Measurements from ENCODE around the gene RPL10. TPM values are rescaled to one million over a fixed set of nuclear protein-coding genes. Genes with fewer than 3 reads are reported as not detected.
A peak's percentile ranks its signal among the peaks of the same experiment; 100 is the strongest.

Gene RPL10
- total and polyA plus RNA-seq, 2 experiments from 2014 or later = 1,435 to 6,561 TPM

DNA sequence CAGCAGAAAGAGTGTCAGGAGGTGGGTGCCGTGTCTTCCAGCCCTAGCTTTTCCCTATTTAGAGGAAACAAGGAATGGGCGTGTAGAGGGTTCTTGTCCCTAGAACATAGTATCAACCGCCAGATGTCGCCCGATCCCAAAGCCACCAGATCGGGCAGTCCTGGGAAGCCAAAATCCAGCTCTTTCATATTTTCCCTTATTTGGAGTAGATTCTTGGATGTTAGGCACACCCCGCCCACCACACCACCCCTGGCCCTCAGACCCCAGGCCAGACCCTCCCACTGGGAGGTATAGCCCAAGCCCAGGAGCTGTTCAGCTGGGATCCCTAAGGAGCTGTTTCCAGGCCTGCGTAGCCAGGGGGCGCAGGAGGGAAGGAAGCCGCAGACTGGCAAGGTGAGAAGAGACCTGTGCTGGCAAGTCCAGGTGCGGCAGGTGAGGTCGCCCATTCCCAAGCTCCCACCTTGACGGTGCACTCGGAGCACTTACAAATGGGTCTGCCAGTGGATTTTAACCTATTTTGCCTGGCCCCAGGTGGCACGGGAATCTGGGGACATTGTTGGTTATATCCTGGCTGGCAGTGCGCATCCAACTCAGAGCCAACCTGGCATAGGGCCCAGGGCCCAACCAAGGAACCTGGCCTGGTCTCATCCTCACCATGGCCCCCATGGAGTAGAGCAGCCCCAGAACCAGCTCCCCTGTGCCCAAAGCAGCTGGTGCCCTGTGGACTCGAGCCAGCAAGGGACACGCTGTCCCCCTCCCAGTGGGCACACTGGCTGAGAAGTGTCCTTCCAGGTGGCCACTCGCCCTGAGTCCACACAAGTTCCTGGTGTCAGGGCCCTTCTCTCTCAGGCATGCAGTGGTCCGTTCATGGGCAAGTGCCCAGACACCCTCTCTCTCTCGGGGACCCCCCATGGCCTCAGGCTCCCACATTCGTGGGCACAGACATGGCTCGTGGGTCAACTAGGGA is 24.6 kb upstream of the RPL10 start:
- TF ChIP-seq EZH2 (IDR thresholded peaks at IDR 0.05; ENCODE audit: insufficient read depth, poor library complexity, severe bottlenecking) = no peak
- no peak for TF ChIP-seq EZH2phosphoT487 (IDR thresholded peaks at IDR 0.05; ENCODE audit: insufficient read depth, low read depth)
- H3K27me3 ChIP-seq (replicated peaks; ENCODE audit: insufficient read depth) = no peaks in the 10 kb centered on the region
- H3F3A ChIP-seq (ENCODE audit: insufficient read depth) = peaks cover 6% of the 10 kb centered on the region; the same call in 1 of the 2 replicates
- H3K4me3 ChIP-seq = peak overlapping the region; percentile 73
- no peaks in the 10 kb centered on the region for H3K9me3 ChIP-seq (ENCODE audit: low read depth)
- 0 out of 2 replicates have a peak, but pooled peaks cover 7% of the 10 kb centered on the region for H3K4me1 ChIP-seq (ENCODE audit: insufficient read depth)
- no peaks in the 10 kb centered on the region for H4K20me1 ChIP-seq (ENCODE audit: insufficient read depth)
- DNase-seq = peak; percentile 76
- H3K4me2 ChIP-seq (ENCODE audit: unreplicated experiment) = peak overlapping the region; percentile 92
- WGBS, 2 experiments (ENCODE audit: low coverage in 1 of 2, low lambda C conversion rate in 2 of 2, missing lambda C conversion rate in 2 of 2) = 1 to 2% methylated on average over 8 to 15 of the region's 23 CpGs
- peak overlapping the region; percentile 72 for H3K9ac ChIP-seq
- H3K27ac ChIP-seq = peak overlapping the region; percentile 40
- H3K36me3 ChIP-seq (ENCODE audit: low read depth) = peaks cover 4% of the 10 kb centered on the region; the same call in 1 of the 2 replicates
- H3K79me2 ChIP-seq (ENCODE audit: insufficient read depth) = peaks cover 25% of the 10 kb centered on the region
- no peaks in the 10 kb centered on the region for H3K9me2 ChIP-seq (ENCODE audit: insufficient read depth)
- in situ Hi-C loops (cut with MboI) = no loop called here
- H2AFZ ChIP-seq = 0 out of 2 replicates have a peak overlapping the region, but pooled peaks have one; percentile 38

DNA sequence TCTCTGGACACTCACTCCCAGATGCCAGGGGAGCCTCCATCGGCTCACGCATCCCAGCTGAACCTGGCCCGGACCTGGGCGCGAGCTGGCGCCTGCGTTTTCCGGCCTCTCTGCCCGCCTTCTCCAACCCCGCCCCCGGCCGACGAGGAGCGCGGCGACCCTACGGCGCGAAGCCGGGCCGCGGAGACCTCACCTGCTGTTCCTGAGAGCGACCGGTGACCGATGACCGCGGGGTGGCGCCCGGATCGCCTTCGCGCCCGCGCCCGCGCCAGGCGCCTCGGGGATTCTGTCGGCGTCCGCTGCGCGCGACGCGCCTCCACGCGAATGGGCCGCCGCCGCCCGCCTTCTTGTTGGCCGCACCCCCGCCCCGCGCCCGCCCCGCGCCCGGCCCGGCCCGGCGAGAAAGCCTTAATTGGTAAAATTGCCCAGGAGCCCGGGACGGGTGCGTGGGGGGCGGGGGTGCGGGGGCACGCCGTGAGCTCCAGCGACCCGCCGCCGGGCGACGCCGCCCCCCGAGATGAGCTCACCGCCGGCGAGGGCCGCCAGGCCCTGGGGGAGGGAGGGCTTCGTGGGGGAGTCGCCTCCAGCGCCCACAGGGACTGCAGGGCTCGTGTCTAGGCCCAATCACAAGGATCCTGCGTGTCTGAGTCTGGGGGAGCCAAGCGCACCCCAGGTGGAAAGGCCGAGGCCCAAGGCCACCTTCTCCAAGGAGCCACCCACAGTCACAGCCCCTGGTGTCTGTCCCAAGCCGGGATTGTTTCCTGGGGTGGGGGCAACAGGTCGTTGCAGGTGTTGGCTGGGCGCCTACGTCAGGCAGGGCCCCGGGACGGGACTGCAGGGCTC is 23.6 kb upstream of the RPL10 start, which contains the start of gene FLNA:
Gene FLNA, minus strand, starts transcription at position 322 of the 843 bp plus-strand sequence. CDS start 3,389 bp downstream, outside the sequence.
- WGBS, 2 experiments (ENCODE audit: low coverage in 1 of 2, low lambda C conversion rate in 2 of 2, missing lambda C conversion rate in 2 of 2) = 24 to 26% methylated on average over 17 to 24 of the region's 95 CpGs
- DNase-seq = peak; percentile 51
- peaks cover 23% of the 10 kb centered on the region for H3K79me2 ChIP-seq (ENCODE audit: insufficient read depth)
- H3K9me3 ChIP-seq (ENCODE audit: low read depth) = no peaks in the 10 kb centered on the region
- H3K27ac ChIP-seq = peak within 1 kb of the TSS; percentile 35
- peak within 1 kb of the TSS; percentile 38; the same call in 1 of the 2 replicates for H2AFZ ChIP-seq
- no peaks in the 10 kb centered on the region for H4K20me1 ChIP-seq (ENCODE audit: insufficient read depth)
- peak within 1 kb of the TSS; percentile 73 for H3K4me3 ChIP-seq
- H3F3A ChIP-seq (ENCODE audit: insufficient read depth) = peaks cover 6% of the 10 kb centered on the region; the same call in 1 of the 2 replicates
- peaks cover 4% of the 10 kb centered on the region; the same call in 1 of the 2 replicates for H3K36me3 ChIP-seq (ENCODE audit: low read depth)
- no peaks in the 10 kb centered on the region for H3K9me2 ChIP-seq (ENCODE audit: insufficient read depth)
- no peaks in the 10 kb centered on the region for H3K27me3 ChIP-seq (replicated peaks; ENCODE audit: insufficient read depth)
- peak within 1 kb of the TSS; percentile 72 for H3K9ac ChIP-seq
- H3K4me2 ChIP-seq (ENCODE audit: unreplicated experiment) = peak within 1 kb of the TSS; percentile 92
- in situ Hi-C loops (cut with MboI) = no loop called here
- 0 out of 2 replicates have a peak, but pooled peaks cover 7% of the 10 kb centered on the region for H3K4me1 ChIP-seq (ENCODE audit: insufficient read depth)
- TF ChIP-seq EZH2 (IDR thresholded peaks at IDR 0.05; ENCODE audit: insufficient read depth, poor library complexity, severe bottlenecking) = no peak
- TF ChIP-seq EZH2phosphoT487 (IDR thresholded peaks at IDR 0.05; ENCODE audit: insufficient read depth, low read depth) = no peak

DNA sequence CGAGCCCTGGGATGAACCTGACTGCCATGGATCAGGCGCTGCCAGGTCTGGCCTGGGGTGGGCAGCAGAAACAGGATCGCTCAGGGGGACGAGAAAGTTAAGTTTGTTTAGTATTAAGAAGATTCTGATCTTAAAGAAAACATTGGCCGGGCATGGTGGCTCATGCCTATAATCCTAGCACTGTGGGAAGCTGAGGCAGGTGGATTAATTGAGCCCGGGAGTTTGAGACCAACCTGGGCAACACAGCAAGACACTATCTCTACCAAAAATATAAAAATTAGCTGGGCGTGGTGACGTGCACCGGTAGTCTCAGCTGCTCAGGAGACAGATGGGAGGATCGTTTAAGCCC is 23.0 kb upstream of the RPL10 start:
- peak overlapping the region; percentile 72 for H3K9ac ChIP-seq

DNA sequence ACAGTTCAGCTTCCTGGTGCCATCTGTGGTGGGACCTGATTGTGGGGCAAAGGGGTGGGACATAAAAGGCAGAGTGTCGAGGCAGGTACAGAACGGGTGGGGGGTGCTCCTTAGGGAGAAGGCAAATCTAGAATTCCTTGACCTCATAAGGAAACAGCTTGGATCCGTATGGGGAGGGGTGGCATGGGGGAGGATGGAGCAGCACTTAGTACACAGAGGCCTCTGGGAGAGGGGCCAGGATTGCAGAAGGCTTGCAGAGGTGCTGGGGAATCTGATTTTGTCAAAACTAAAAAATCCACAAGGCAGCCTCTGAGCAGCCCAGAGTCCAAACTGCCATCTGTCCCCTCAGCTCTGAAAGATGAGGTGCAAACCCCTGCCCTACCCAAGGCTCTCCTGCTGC is 21.4 kb upstream of the RPL10 start:
- H3K36me3 ChIP-seq (ENCODE audit: low read depth) = no peaks in the 10 kb centered on the region
- WGBS, 2 experiments (ENCODE audit: low coverage in 1 of 2, low lambda C conversion rate in 2 of 2, missing lambda C conversion rate in 2 of 2) = 92 to 100% methylated on average over 3 of the region's 3 CpGs
- no peak overlapping the region for H3K4me2 ChIP-seq (ENCODE audit: unreplicated experiment)
- no peak overlapping the region for H3K9ac ChIP-seq
- H3K9me3 ChIP-seq (ENCODE audit: low read depth) = no peaks in the 10 kb centered on the region
- H2AFZ ChIP-seq = no peak overlapping the region
- H3K27ac ChIP-seq = peak overlapping the region; percentile 98; the same call in 1 of the 2 replicates
- no peak overlapping the region for H3K4me3 ChIP-seq
- TF ChIP-seq EZH2phosphoT487 (IDR thresholded peaks at IDR 0.05; ENCODE audit: insufficient read depth, low read depth) = no peak
- H3K27me3 ChIP-seq (replicated peaks; ENCODE audit: insufficient read depth) = no peaks in the 10 kb centered on the region
- H3K4me1 ChIP-seq (ENCODE audit: insufficient read depth) = 0 out of 2 replicates have a peak, but pooled peaks cover 7% of the 10 kb centered on the region
- in situ Hi-C loops (cut with MboI) = no loop called here
- H4K20me1 ChIP-seq (ENCODE audit: insufficient read depth) = no peaks in the 10 kb centered on the region
- H3F3A ChIP-seq (ENCODE audit: insufficient read depth) = no peaks in the 10 kb centered on the region
- DNase-seq = no peak
- peaks cover 29% of the 10 kb centered on the region for H3K79me2 ChIP-seq (ENCODE audit: insufficient read depth)
- H3K9me2 ChIP-seq (ENCODE audit: insufficient read depth) = no peaks in the 10 kb centered on the region

More for the DNA sequence above, 23.0 kb upstream of the RPL10 start:
- no peak overlapping the region for H2AFZ ChIP-seq
- H3F3A ChIP-seq (ENCODE audit: insufficient read depth) = no peaks in the 10 kb centered on the region
- H3K4me3 ChIP-seq = peak overlapping the region; percentile 73
- WGBS, 2 experiments (ENCODE audit: low coverage in 1 of 2, low lambda C conversion rate in 2 of 2, missing lambda C conversion rate in 2 of 2) = 85 to 87% methylated on average over 9 to 10 of the region's 10 CpGs
- in situ Hi-C loops (cut with MboI) = no loop called here
- H3K36me3 ChIP-seq (ENCODE audit: low read depth) = peaks cover under 1% of the 10 kb centered on the region; the same call in 1 of the 2 replicates
- no peaks in the 10 kb centered on the region for H3K9me2 ChIP-seq (ENCODE audit: insufficient read depth)
- no peak for DNase-seq
- TF ChIP-seq EZH2phosphoT487 (IDR thresholded peaks at IDR 0.05; ENCODE audit: insufficient read depth, low read depth) = no peak
- no peak for TF ChIP-seq EZH2 (IDR thresholded peaks at IDR 0.05; ENCODE audit: insufficient read depth, poor library complexity, severe bottlenecking)
- no peaks in the 10 kb centered on the region for H3K9me3 ChIP-seq (ENCODE audit: low read depth)
- H3K79me2 ChIP-seq (ENCODE audit: insufficient read depth) = peaks cover 23% of the 10 kb centered on the region
- H4K20me1 ChIP-seq (ENCODE audit: insufficient read depth) = no peaks in the 10 kb centered on the region
- 0 out of 2 replicates have a peak, but pooled peaks cover 7% of the 10 kb centered on the region for H3K4me1 ChIP-seq (ENCODE audit: insufficient read depth)
- peak overlapping the region; percentile 35 for H3K27ac ChIP-seq
- H3K4me2 ChIP-seq (ENCODE audit: unreplicated experiment) = no peak overlapping the region
- H3K27me3 ChIP-seq (replicated peaks; ENCODE audit: insufficient read depth) = no peaks in the 10 kb centered on the region
